Measurements from ENCODE around the gene KNL1. TPM values are rescaled to one million over a fixed set of nuclear protein-coding genes. Genes with fewer than 3 reads are reported as not detected.
"Not testable (repeated sequence)": the region's sequence is repeated elsewhere in the genome, so short reads cannot be mapped to it uniquely, and the experiment has no call there.

The KNL1 gene
- total and polyA plus RNA-seq, 12 donors: 0.10 to 2.6 (median 0.63) TPM

DNA sequence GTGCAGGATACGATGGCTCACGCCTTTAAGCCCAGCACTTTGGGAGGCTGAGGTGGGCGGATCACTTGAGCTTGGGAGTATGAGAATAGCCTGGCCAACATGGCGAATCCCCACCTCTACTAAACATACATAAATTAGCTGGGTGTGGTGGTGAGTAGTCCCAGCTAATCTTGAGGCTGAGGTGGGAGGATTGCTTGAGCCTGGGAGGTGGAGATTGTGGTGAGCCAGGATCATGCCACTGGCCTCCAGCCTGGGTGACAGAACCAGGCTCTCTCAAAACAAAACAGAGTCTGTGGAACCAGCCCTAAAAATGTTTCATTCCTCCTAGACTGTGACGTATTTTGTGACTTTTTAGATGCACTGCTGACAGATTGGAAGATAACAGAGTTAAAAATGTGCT lies 66.6 kb downstream of the KNL1 start:
- Histone ChIP-seq H3K9me3 (no peaks in the 10 kb centered on the region), H3K4me1 (no peaks in the 10 kb centered on the region), H3K36me3 (peaks cover 0 to 33% (median 0%) of the 10 kb centered on the region in 9 donors), H3K27ac (no peak overlapping the region), H3K4me3 (no peak overlapping the region), H3K27me3 (no peaks in the 10 kb centered on the region)
- intact Hi-C loops (cut with DNase I): no loop called here
- no peak for ATAC-seq
- DNase-seq: no peak
- TF ChIP-seq, protein P1, sequence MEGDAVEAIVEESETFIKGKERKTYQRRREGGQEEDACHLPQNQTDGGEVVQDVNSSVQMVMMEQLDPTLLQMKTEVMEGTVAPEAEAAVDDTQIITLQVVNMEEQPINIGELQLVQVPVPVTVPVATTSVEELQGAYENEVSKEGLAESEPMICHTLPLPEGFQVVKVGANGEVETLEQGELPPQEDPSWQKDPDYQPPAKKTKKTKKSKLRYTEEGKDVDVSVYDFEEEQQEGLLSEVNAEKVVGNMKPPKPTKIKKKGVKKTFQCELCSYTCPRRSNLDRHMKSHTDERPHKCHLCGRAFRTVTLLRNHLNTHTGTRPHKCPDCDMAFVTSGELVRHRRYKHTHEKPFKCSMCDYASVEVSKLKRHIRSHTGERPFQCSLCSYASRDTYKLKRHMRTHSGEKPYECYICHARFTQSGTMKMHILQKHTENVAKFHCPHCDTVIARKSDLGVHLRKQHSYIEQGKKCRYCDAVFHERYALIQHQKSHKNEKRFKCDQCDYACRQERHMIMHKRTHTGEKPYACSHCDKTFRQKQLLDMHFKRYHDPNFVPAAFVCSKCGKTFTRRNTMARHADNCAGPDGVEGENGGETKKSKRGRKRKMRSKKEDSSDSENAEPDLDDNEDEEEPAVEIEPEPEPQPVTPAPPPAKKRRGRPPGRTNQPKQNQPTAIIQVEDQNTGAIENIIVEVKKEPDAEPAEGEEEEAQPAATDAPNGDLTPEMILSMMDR (IDR thresholded peaks at IDR 0.05): no peak
- 98 to 100% methylated on average over 5 of the region's 5 CpGs for WGBS, 2 donors

DNA sequence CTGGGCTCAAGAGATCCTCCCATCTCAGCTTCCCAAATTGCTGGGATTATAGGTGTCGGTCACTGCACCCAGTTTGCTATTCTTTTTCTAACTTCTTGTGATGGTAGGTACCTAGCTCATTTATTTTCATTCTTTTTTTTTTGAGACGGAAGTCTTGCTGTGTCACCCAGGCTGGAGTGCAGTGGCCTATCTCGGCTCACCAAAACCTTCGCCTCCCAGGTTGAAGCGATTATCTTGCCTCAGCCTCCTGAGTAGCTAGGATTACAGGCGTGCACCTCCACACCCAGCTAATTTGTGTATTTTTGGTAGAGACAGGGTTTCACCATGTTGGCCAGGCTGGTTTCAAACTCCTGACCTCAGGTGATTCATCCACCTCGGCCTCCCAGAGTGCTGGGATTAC lies 70.9 kb downstream of the KNL1 start:
- ATAC-seq: no peak
- intact Hi-C loops (cut with DNase I): no loop called here
- WGBS, 2 donors: 97% methylated on average over 7 of the region's 7 CpGs

DNA sequence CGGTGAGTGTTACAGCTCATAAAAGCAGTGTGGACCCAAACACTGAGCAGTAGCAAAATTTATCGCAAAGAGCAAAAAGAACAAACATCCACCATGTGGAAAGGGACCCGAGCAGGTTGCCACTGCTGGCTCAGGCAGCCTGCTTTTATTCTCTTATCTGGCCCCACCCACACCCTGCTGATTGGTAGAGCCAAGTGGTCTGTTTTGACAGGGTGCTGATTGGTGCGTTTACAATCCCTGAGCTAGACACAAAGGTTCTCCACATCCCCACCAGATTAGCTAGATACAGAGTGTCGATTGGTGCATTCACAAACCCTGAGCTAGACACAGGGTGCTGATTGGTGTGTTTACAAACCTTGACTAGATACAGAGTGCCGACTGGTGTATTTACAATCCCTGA lies 82.2 kb downstream of the KNL1 start:
- 84 to 87% methylated on average over 6 of the region's 6 CpGs for whole genome bisulfite sequencing, 2 donors
- H3K27me3 ChIP-seq, ATAC-seq, H3K36me3 ChIP-seq, H3K4me1 ChIP-seq, H3K27ac ChIP-seq, H3K4me3 ChIP-seq, DNase-seq, H3K9me3 ChIP-seq: not testable (repeated sequence)
- intact Hi-C loops (cut with DNase I): loop anchor here in 5 of 10 donors (5.0 to 10.0 kb wide), 3 partner anchors 99 to 216 kb away; partner anchors contain the start of gene VPS18 (in 3 of the 5)

More for the DNA sequence above, 70.9 kb downstream of the KNL1 start:
- TF ChIP-seq, protein P1 (IDR thresholded peaks at IDR 0.05): no peak
- Histone ChIP-seq H3K9me3 (no peaks in the 10 kb centered on the region), H3K4me1 (no peaks in the 10 kb centered on the region), H3K27ac (no peak overlapping the region), H3K27me3 (no peaks in the 10 kb centered on the region), H3K4me3 (no peak overlapping the region), H3K36me3 (peaks cover 0 to 15% (median 0%) of the 10 kb centered on the region in 9 donors)
- DNase-seq: no peak

DNA sequence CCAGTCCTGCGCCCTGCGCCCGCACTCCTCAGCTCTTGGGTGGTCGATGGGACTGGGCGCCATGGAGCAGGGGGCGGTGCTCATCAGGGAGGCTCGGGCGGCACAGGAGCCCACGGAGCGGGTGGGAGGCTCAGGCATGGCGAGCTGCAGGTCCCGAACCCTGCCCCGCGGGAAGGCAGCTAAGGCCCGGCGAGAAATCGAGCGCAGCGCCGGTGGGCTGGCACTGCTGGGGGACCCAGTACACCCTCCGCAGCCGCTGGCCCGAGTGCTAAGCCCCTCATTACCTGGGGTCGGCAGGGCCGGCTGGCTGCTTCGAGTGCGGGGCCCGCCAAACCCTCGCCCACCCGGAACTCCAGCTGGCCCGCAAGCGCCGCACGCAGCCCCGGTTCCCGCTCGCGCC lies 82.9 kb downstream of the KNL1 start:
- not testable (repeated sequence) for H3K27me3 ChIP-seq, H3K9me3 ChIP-seq, DNase-seq, H3K4me3 ChIP-seq, ATAC-seq, H3K4me1 ChIP-seq, H3K36me3 ChIP-seq, H3K27ac ChIP-seq
- 94% methylated on average over 24 to 35 of the region's 38 CpGs for WGBS, 2 donors
- intact Hi-C loops (cut with DNase I): loop anchor here in 5 of 10 donors (5.0 to 10.0 kb wide), 3 partner anchors 98 to 215 kb away; partner anchors contain the start of gene VPS18 (in 3 of the 5)

DNA sequence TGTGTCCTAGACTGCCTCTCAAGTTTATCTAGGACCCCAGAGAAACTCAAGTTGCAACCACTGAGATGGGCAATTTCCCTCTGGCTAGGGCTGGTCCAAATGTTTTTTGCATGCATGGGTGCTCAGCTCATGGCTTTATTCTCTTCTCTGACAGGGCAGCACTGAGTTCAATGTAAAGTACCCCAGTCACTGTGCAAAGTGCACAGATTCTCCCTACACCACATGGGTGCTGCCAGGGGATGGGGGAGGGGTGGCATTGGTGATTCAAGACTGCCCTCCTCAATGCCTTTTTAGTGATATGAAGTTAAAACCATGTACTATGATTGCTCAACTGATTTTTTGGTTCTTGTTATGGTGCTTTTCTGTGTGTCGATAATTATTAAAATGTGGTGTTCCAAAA lies 86.1 kb downstream of the KNL1 start:
- no peak overlapping the region for H3K27ac ChIP-seq
- H3K4me1 ChIP-seq: peaks cover 0 to 8% (median 0%) of the 10 kb centered on the region in 9 donors
- H3K9me3 ChIP-seq: no peaks in the 10 kb centered on the region
- H3K27me3 ChIP-seq: no peaks in the 10 kb centered on the region
- no peak overlapping the region for H3K4me3 ChIP-seq
- no peak for DNase-seq
- intact Hi-C loops (cut with DNase I): loop anchor here in 1 of 10 donors (10.0 kb wide), 1 partner anchor 215 kb away; the partner anchor contains the start of gene VPS18
- ATAC-seq: no peak
- 90 to 100% methylated on average over 1 of the region's 1 CpG for WGBS, 2 donors
- no peaks in the 10 kb centered on the region for H3K36me3 ChIP-seq
- TF ChIP-seq, protein P1 (IDR thresholded peaks at IDR 0.05): no peak

DNA sequence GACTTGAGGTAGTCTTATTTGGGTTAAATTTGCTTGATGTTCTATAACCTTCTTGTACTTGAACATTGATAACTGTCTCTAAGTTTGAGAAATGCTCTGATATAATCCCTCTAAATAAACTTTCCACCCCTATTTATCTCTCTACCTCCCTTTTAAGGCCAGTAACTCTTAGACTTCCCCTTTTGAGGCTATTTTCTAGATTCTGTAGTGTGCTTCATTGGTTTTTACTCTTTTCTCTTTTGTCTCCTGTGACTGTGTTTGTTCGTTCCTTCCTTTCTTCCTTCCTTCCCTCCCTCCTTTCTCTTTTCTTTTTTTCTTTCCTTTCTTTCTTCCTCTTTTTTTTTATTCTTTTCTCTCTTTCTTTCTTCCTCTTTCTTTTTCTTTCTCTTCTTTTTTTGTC lies 86.9 kb downstream of the KNL1 start:
- DNase-seq, H3K36me3 ChIP-seq, H3K27ac ChIP-seq, H3K9me3 ChIP-seq, H3K4me1 ChIP-seq, H3K4me3 ChIP-seq, H3K27me3 ChIP-seq, ATAC-seq: not testable (repeated sequence)
- intact Hi-C loops (cut with DNase I): loop anchor here in 1 of 10 donors (10.0 kb wide), 1 partner anchor 214 kb away; the partner anchor contains the start of gene VPS18
- 67 to 68% methylated on average over 1 of the region's 1 CpG for WGBS, 2 donors
